SK-N-SH (cell line): ENCODE data around the gene SNX8. TPM values are rescaled to one million over a fixed set of nuclear protein-coding genes. Genes with fewer than 3 reads are reported as not detected.

Experiments used
- CTCF ChIA-PET: fragments of 300-600, 350-600 bp; formaldehyde crosslinking; extraction: SDS; loops from one replicate; lab custom pipeline; 2021; lab: Yijun Ruan, JAX
- POLR2A ChIA-PET: fragments of 350-600 bp; sonication (Branson Sonifier 250); formaldehyde crosslinking; extraction: SDS; loops from one replicate; lab custom pipeline; 2020; ENCODE audit warnings: antibody characterized with exemption, inconsistent platforms; lab: Yijun Ruan, JAX
- DNase-seq: peaks from one replicate; pipeline ENCODE4 v3.0.0; 2012
- H2AFZ ChIP-seq: fragments of 200-600 bp; sonication (generic); 2 replicates; pipeline ENCODE4 v1.8.1; 2016; ENCODE audit warnings: antibody characterized with exemption, mild to moderate bottlenecking, low read depth
- H3F3A ChIP-seq: fragments of 200-600 bp; sonication (generic); replicated peaks from 2 replicates; pipeline ENCODE3; 2016; ENCODE audit warnings: antibody characterized with exemption, mild to moderate bottlenecking; ENCODE audit not compliant: insufficient read depth
- H3K27ac ChIP-seq, 2 experiments: fragments of 200-500 bp in 1 of 2; fragments of 200-600 bp in 1 of 2; sonication (Bioruptor generic) in 1 of 2; sonication (generic), shearing (Covaris generic) in 1 of 2; 2 replicates each; pipeline versions ENCODE4 v1.5.1 to v1.6.1; 2014 to 2016; ENCODE audit warnings: low read depth in 2 of 2, inconsistent platforms in 1 of 2, low read length in 1 of 2, mild to moderate bottlenecking in 1 of 2, mixed read lengths in 1 of 2
- H3K27me3 ChIP-seq: fragments of 200-600 bp; sonication (generic), shearing (Covaris generic); 2 replicates; pipeline ENCODE4 v1.6.1; 2016; ENCODE audit warnings: mixed run types; ENCODE audit not compliant: insufficient read depth
- H3K36me3 ChIP-seq, 2 experiments: fragments of 200-500 bp in 1 of 2; fragments of 200-600 bp in 1 of 2; sonication (Bioruptor generic) in 1 of 2; sonication (generic) in 1 of 2; replicated peaks in 1 of 2; 2 replicates each; pipeline versions ENCODE3 to v1.5.1; 2014 to 2016; ENCODE audit warnings: low read length in 1 of 2, mild to moderate bottlenecking in 1 of 2; ENCODE audit not compliant: insufficient read depth in 2 of 2, control insufficient read depth in 1 of 2
- H3K4me1 ChIP-seq, 2 experiments: fragments of 200-500 bp in 1 of 2; fragments of 200-600 bp in 1 of 2; sonication (Bioruptor generic) in 1 of 2; sonication (generic), shearing (Covaris generic) in 1 of 2; 2 replicates each; pipeline versions ENCODE4 v1.5.1 to v1.6.1; 2014 to 2016; ENCODE audit warnings: low read depth in 1 of 2, low read length in 1 of 2, mixed run types in 1 of 2; ENCODE audit not compliant: insufficient read depth in 2 of 2, control insufficient read depth in 1 of 2
- H3K4me2 ChIP-seq: fragments of 200-600 bp; sonication (generic), shearing (Covaris generic); 2 replicates; pipeline ENCODE4 v1.6.1; 2017; ENCODE audit warnings: mixed run types
- H3K4me3 ChIP-seq, 2 experiments: fragments of 200-500 bp in 1 of 2; fragments of 200-600 bp in 1 of 2; sonication (Bioruptor generic) in 1 of 2; sonication (generic), shearing (Covaris generic) in 1 of 2; 2 replicates each; pipeline versions ENCODE4 v1.5.1 to v1.8.1; 2014 to 2016; ENCODE audit warnings: low read depth in 2 of 2, inconsistent platforms in 1 of 2, low read length in 1 of 2, mild to moderate bottlenecking in 1 of 2, mixed read lengths in 1 of 2, moderate library complexity in 1 of 2
- H3K79me2 ChIP-seq: fragments of 200-600 bp; sonication (generic); 2 replicates; pipeline ENCODE4 v1.8.1; 2017; ENCODE audit warnings: mild to moderate bottlenecking; ENCODE audit not compliant: insufficient read depth
- H3K9ac ChIP-seq: fragments of 200-600 bp; sonication (generic); 2 replicates; pipeline ENCODE4 v1.6.1; 2017; ENCODE audit warnings: mixed run types
- H3K9me2 ChIP-seq: fragments of 200-600 bp; sonication (generic); 2 replicates; pipeline ENCODE4 v1.6.1; 2017; ENCODE audit warnings: mixed run types
- H3K9me3 ChIP-seq: fragments of 200-600 bp; sonication (generic); 2 replicates; pipeline ENCODE4 v1.6.1; 2017; ENCODE audit warnings: mixed run types, mild to moderate bottlenecking, moderate library complexity
- H4K20me1 ChIP-seq: fragments of 200-600 bp; sonication (generic); 2 replicates; pipeline ENCODE4 v1.6.1; 2017; ENCODE audit warnings: mild to moderate bottlenecking, mixed run types; ENCODE audit not compliant: insufficient read depth
- EP300 ChIP-seq, 2 experiments: IDR thresholded peaks; 2 replicates each; pipeline versions ENCODE4 v1.4.0 to v1.6.1; 2012; ENCODE audit warnings: borderline replicate concordance in 1 of 2, low read depth in 1 of 2, low read length in 1 of 2
- FOXM1 ChIP-seq: IDR thresholded peaks from 2 replicates; pipeline ENCODE4 v1.4.0; 2012; ENCODE audit warnings: low read depth, mild to moderate bottlenecking
- GABPA ChIP-seq: IDR thresholded peaks from 2 replicates; pipeline ENCODE4 v1.4.0; 2012; ENCODE audit warnings: low read depth, mild to moderate bottlenecking
- GATA2 ChIP-seq: sonication (generic); formaldehyde crosslinking; IDR thresholded peaks from 2 replicates; pipeline ENCODE4 v1.5.0; 2020; ENCODE audit warnings: mild to moderate bottlenecking, missing genetic modification reagents
- MEF2A ChIP-seq: IDR thresholded peaks from 2 replicates; pipeline ENCODE4 v1.4.0; 2012; ENCODE audit warnings: low read depth, borderline replicate concordance
- NRF1 ChIP-seq: IDR thresholded peaks from 2 replicates; pipeline ENCODE4 v1.6.1; 2012; ENCODE audit warnings: low read depth, mild to moderate bottlenecking, low read length
- RAD21 ChIP-seq: IDR thresholded peaks from 2 replicates; pipeline ENCODE4 v1.6.1; 2012; ENCODE audit warnings: mild to moderate bottlenecking, low read length
- RCOR1 ChIP-seq: fragments of 150-350 bp; IDR thresholded peaks from 2 replicates; pipeline ENCODE4 v1.6.1; 2017; ENCODE audit warnings: antibody characterized with exemption, low read length
- RXRA ChIP-seq: IDR thresholded peaks from 2 replicates; pipeline ENCODE4 v1.4.0; 2012; ENCODE audit warnings: low read depth, mild to moderate bottlenecking, borderline replicate concordance
- SIN3A ChIP-seq: IDR thresholded peaks from 2 replicates; pipeline ENCODE4 v1.6.1; 2012; ENCODE audit warnings: low read depth, mild to moderate bottlenecking, low read length, moderate library complexity, borderline replicate concordance
- SMC3 ChIP-seq: IDR thresholded peaks from 2 replicates; pipeline ENCODE4 v1.6.1; 2012; ENCODE audit warnings: low read depth, low read length, improper control_type of control experiment
- TEAD4 ChIP-seq: IDR thresholded peaks from 2 replicates; pipeline ENCODE4 v1.4.0; 2012; ENCODE audit warnings: mild to moderate bottlenecking, borderline replicate concordance; ENCODE audit not compliant: insufficient read depth
- YY1 ChIP-seq: IDR thresholded peaks from 2 replicates; pipeline ENCODE4 v1.4.0; 2012; ENCODE audit warnings: low read depth, mild to moderate bottlenecking
- WGBS: methylation state at CpG from one replicate; pipeline ENCODE4 v1.1.6; 2017; ENCODE audit warnings: low lambda C conversion rate; 5-methylcytosine and 5-hydroxymethylcytosine counted together
- polyA plus RNA-seq, 3 experiments: library from polyadenylated mRNA; depleted of rRNA; stranded (reverse); fragments of >200 nt; gene quantifications; 2 replicates each; pipeline ENCODE4 v1.2.3, GENCODE V29; 2012
- TF ChIP-seq, protein P1 (sequence below): fragments of 200-600 bp; sonication (generic); IDR thresholded peaks from 2 replicates; pipeline ENCODE4 v1.6.1; 2017; ENCODE audit warnings: antibody characterized with exemption, mild to moderate bottlenecking, moderate library complexity
- TF ChIP-seq, protein P2 (sequence below): IDR thresholded peaks from 2 replicates; pipeline ENCODE4 v1.6.1; 2012; ENCODE audit warnings: mild to moderate bottlenecking, low read depth, low read length, moderate library complexity
- TF ChIP-seq, protein P3 (sequence below): IDR thresholded peaks from 2 replicates; pipeline ENCODE4 v1.4.0; 2012; ENCODE audit warnings: low read depth, borderline replicate concordance
- TF ChIP-seq, protein P4 (sequence below): IDR thresholded peaks from 2 replicates; pipeline ENCODE4 v1.4.0; 2012; ENCODE audit warnings: low read depth
- TF ChIP-seq, protein P5 (sequence below): fragments of 150-350 bp; IDR thresholded peaks from 2 replicates; pipeline ENCODE4 v1.6.1; 2017; ENCODE audit warnings: antibody characterized with exemption, low read length, low read depth, borderline replicate concordance
- TF ChIP-seq, protein P6 (sequence below): IDR thresholded peaks from 2 replicates; pipeline ENCODE4 v1.4.0; 2012; ENCODE audit warnings: low read depth, borderline replicate concordance

The SNX8 gene
- polyA plus RNA-seq, 1 of the 3 experiments (the other 2 are of a cell fraction) = 20.6 TPM

GRCh38 chr7:2209146-2209960, 104.9 kb downstream of the SNX8 start:
- Histone ChIP-seq H3K9ac (no peak overlapping the region), H3K27ac (peak overlapping the region in 1 of 2 experiments; percentile 2; a peak in 1 of 4 replicates), H2AFZ (no peak overlapping the region), H3K9me2 (no peaks in the 10 kb centered on the region), H3K9me3 (no peaks in the 10 kb centered on the region), H3K27me3 (no peaks in the 10 kb centered on the region), H4K20me1 (0 out of 2 replicates have a peak, but pooled peaks cover 5% of the 10 kb centered on the region), H3K4me1 (peaks cover 0 to 20% of the 10 kb centered on the region in 2 experiments; a peak in 2 of 4 replicates), H3K4me3 (no peak overlapping the region), H3F3A (no peaks in the 10 kb centered on the region), H3K4me2 (no peak overlapping the region)
- peak; percentile 95 for DNase-seq
- CTCF ChIA-PET = interaction anchor here (0.6 to 2.7 kb wide), 66 partner anchors 9 to 686 kb away, joined by 3 to 23 read pairs (median 4); partner anchors contain the start of gene MAD1L1
- POLR2A ChIA-PET = interaction anchor here (0.5 to 0.7 kb wide), 4 partner anchors 25 to 538 kb away, joined by 3 read pairs; no protein-coding TSS in a partner anchor
- 72% methylated on average over 13 of the region's 21 CpGs for WGBS
- TF ChIP-seq SMC3 (peak; percentile 95), MEF2A (no peak), SIN3A (no peak), EP300 (IDR thresholded peaks at IDR 0.05; ENCODE audit: borderline replicate concordance in 1 of 2, low read depth in 1 of 2, low read length in 1 of 2) (no peak), RCOR1 (no peak), GABPA (no peak), FOXM1 (no peak), GATA2 (CRISPR knock-in tag) (no peak), RXRA (no peak), TEAD4 (no peak), YY1 (no peak), NRF1 (no peak), RAD21 (peak; percentile 95)
- TF ChIP-seq, protein P1, sequence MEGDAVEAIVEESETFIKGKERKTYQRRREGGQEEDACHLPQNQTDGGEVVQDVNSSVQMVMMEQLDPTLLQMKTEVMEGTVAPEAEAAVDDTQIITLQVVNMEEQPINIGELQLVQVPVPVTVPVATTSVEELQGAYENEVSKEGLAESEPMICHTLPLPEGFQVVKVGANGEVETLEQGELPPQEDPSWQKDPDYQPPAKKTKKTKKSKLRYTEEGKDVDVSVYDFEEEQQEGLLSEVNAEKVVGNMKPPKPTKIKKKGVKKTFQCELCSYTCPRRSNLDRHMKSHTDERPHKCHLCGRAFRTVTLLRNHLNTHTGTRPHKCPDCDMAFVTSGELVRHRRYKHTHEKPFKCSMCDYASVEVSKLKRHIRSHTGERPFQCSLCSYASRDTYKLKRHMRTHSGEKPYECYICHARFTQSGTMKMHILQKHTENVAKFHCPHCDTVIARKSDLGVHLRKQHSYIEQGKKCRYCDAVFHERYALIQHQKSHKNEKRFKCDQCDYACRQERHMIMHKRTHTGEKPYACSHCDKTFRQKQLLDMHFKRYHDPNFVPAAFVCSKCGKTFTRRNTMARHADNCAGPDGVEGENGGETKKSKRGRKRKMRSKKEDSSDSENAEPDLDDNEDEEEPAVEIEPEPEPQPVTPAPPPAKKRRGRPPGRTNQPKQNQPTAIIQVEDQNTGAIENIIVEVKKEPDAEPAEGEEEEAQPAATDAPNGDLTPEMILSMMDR = peak; percentile 90
- TF ChIP-seq, protein P2, sequence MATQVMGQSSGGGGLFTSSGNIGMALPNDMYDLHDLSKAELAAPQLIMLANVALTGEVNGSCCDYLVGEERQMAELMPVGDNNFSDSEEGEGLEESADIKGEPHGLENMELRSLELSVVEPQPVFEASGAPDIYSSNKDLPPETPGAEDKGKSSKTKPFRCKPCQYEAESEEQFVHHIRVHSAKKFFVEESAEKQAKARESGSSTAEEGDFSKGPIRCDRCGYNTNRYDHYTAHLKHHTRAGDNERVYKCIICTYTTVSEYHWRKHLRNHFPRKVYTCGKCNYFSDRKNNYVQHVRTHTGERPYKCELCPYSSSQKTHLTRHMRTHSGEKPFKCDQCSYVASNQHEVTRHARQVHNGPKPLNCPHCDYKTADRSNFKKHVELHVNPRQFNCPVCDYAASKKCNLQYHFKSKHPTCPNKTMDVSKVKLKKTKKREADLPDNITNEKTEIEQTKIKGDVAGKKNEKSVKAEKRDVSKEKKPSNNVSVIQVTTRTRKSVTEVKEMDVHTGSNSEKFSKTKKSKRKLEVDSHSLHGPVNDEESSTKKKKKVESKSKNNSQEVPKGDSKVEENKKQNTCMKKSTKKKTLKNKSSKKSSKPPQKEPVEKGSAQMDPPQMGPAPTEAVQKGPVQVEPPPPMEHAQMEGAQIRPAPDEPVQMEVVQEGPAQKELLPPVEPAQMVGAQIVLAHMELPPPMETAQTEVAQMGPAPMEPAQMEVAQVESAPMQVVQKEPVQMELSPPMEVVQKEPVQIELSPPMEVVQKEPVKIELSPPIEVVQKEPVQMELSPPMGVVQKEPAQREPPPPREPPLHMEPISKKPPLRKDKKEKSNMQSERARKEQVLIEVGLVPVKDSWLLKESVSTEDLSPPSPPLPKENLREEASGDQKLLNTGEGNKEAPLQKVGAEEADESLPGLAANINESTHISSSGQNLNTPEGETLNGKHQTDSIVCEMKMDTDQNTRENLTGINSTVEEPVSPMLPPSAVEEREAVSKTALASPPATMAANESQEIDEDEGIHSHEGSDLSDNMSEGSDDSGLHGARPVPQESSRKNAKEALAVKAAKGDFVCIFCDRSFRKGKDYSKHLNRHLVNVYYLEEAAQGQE = no peak
- TF ChIP-seq, protein P3, sequence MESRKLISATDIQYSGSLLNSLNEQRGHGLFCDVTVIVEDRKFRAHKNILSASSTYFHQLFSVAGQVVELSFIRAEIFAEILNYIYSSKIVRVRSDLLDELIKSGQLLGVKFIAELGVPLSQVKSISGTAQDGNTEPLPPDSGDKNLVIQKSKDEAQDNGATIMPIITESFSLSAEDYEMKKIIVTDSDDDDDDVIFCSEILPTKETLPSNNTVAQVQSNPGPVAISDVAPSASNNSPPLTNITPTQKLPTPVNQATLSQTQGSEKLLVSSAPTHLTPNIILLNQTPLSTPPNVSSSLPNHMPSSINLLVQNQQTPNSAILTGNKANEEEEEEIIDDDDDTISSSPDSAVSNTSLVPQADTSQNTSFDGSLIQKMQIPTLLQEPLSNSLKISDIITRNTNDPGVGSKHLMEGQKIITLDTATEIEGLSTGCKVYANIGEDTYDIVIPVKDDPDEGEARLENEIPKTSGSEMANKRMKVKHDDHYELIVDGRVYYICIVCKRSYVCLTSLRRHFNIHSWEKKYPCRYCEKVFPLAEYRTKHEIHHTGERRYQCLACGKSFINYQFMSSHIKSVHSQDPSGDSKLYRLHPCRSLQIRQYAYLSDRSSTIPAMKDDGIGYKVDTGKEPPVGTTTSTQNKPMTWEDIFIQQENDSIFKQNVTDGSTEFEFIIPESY = no peak
- TF ChIP-seq, protein P4, sequence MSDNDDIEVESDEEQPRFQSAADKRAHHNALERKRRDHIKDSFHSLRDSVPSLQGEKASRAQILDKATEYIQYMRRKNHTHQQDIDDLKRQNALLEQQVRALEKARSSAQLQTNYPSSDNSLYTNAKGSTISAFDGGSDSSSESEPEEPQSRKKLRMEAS = no peak
- TF ChIP-seq, protein P5, sequence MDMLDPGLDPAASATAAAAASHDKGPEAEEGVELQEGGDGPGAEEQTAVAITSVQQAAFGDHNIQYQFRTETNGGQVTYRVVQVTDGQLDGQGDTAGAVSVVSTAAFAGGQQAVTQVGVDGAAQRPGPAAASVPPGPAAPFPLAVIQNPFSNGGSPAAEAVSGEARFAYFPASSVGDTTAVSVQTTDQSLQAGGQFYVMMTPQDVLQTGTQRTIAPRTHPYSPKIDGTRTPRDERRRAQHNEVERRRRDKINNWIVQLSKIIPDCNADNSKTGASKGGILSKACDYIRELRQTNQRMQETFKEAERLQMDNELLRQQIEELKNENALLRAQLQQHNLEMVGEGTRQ = no peak
- TF ChIP-seq, protein P6, sequence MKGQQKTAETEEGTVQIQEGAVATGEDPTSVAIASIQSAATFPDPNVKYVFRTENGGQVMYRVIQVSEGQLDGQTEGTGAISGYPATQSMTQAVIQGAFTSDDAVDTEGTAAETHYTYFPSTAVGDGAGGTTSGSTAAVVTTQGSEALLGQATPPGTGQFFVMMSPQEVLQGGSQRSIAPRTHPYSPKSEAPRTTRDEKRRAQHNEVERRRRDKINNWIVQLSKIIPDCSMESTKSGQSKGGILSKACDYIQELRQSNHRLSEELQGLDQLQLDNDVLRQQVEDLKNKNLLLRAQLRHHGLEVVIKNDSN = no peak
- TF ChIP-seq, all 33 proteins: peak for 3
- Histone ChIP-seq H3K36me3 (peaks cover 44 to 53% of the 10 kb centered on the region in 2 experiments), H3K79me2 (no peaks in the 10 kb centered on the region)
